Esophagus muscularis mucosa (tissue), 4 donors: ENCODE measurements around the gene SLC25A3.

ENCODE experiments used
- CTCF ChIP-seq, 3 experiments: fragments of 200-600 bp in 2 of 3; fragments of 450-650 bp in 1 of 3; sonication (generic) in 2 of 3; IDR thresholded peaks; one replicate each; pipeline ENCODE4 v1.5.1; 2017 to 2019; ENCODE audit warnings: antibody characterized with exemption in 3 of 3, mild to moderate bottlenecking in 2 of 3, moderate library complexity in 1 of 3
- EP300 ChIP-seq: sonication (generic); formaldehyde crosslinking; IDR thresholded peaks from one replicate; pipeline ENCODE4 v1.6.1; 2017; ENCODE audit warnings: antibody characterized with exemption
- POLR2A ChIP-seq: fragments of 450-650 bp; IDR thresholded peaks from one replicate; pipeline ENCODE4 v1.6.1; 2017; ENCODE audit warnings: antibody characterized with exemption, moderate library complexity, mild to moderate bottlenecking, low read depth
- POLR2AphosphoS5 ChIP-seq, 2 donors: sonication (generic); formaldehyde crosslinking; IDR thresholded peaks; one replicate each; pipeline ENCODE4 v1.6.1; 2017; ENCODE audit warnings: antibody characterized with exemption in 2 of 2

- TF ChIP-seq POLR2AphosphoS5 (IDR thresholded peaks at IDR 0.05) = no peak
- no peak for TF ChIP-seq CTCF (IDR thresholded peaks at IDR 0.05)
- TF ChIP-seq POLR2A = no peak
- no peak for TF ChIP-seq EP300
Measured at GRCh38 chr12:98574110-98574509, 19.4 kb upstream of the SLC25A3 start.
